AG09309 (cell line): Measurements from ENCODE around the gene KDM2B.

Source experiments
- DNase-seq: peaks from one replicate; pipeline ENCODE4 v3.0.0-alpha.2; 2010; ENCODE audit warnings: low read depth
- H3K4me3 ChIP-seq: 2 replicates; pipeline ENCODE4 v1.5.1; 2011; ENCODE audit warnings: mild to moderate bottlenecking, low read depth, low read length, moderate library complexity; ENCODE audit not compliant: control insufficient read depth
- TF ChIP-seq, protein P1 (sequence below): IDR thresholded peaks from 2 replicates; pipeline ENCODE4 v1.5.1; 2011; ENCODE audit warnings: mild to moderate bottlenecking, low read depth, low read length, inconsistent platforms; ENCODE audit not compliant: insufficient read depth, control insufficient read depth; ENCODE audit errors: missing control alignments

The KDM2B gene

DNA sequence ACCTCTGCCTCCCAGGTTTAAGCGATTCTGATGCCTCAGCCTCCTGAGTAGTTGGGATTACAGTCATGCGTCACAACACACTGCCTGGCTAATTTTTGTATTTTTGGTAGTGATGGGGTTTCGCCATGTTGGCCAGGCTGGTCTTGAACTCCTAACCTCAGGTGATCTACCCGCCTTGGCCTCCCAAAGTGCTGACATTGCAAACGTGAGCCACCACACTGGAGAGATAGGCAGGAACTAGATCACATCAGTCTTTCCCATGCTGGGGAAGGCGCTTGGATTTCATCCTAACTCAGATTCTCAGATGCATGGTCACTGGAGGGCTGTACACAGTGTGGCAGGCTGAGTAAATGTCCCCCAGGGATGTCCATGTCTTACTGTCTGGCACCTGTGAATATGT, 27.5 kb upstream of the KDM2B start:
- TF ChIP-seq, protein P1, sequence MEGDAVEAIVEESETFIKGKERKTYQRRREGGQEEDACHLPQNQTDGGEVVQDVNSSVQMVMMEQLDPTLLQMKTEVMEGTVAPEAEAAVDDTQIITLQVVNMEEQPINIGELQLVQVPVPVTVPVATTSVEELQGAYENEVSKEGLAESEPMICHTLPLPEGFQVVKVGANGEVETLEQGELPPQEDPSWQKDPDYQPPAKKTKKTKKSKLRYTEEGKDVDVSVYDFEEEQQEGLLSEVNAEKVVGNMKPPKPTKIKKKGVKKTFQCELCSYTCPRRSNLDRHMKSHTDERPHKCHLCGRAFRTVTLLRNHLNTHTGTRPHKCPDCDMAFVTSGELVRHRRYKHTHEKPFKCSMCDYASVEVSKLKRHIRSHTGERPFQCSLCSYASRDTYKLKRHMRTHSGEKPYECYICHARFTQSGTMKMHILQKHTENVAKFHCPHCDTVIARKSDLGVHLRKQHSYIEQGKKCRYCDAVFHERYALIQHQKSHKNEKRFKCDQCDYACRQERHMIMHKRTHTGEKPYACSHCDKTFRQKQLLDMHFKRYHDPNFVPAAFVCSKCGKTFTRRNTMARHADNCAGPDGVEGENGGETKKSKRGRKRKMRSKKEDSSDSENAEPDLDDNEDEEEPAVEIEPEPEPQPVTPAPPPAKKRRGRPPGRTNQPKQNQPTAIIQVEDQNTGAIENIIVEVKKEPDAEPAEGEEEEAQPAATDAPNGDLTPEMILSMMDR, result no peak
- DNase-seq, result no peak
- H3K4me3 ChIP-seq, result no peak overlapping the region

DNA sequence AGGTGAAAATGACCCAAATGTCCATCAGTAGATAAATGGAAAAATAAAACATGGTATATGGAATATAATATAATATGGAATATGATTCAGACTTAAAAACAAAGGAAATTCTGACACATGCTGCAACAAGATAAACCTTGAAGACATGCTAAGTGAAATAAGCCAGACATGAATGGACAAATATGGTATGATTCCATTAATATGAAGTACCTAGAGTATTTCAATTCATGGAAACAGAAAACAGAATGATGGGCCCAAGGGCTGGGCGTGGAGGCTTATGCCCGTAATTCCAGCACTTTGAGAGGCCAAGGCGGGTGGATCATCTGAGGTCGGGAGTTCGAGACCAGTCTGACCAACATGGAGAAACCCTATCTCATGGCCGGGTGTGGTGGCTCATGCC, 22.8 kb upstream of the KDM2B start:
- no peak for DNase-seq
- H3K4me3 ChIP-seq, result no peak overlapping the region
- TF ChIP-seq, protein P1, result no peak

DNA sequence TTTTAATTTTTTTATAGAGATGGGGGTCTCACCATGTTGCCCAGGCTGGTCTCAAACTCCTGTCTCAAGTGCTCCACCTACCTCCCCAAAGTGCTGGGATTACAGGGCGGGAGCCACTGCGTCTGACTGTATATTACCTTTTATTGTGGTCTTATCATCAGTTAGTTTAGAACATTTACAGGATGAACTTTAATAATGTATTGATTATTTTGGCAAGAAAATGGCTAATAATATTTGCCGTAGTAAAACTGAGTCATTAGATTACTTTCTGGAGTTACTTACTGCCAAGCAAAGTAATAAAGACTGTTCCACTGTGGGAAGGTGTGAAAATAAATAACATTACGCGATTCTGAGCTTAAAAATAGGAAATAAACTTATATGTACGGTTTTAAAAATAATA, 21.9 kb upstream of the KDM2B start:
- H3K4me3 ChIP-seq, result no peak overlapping the region
- TF ChIP-seq, protein P1, result no peak
- DNase-seq, result no peak

DNA sequence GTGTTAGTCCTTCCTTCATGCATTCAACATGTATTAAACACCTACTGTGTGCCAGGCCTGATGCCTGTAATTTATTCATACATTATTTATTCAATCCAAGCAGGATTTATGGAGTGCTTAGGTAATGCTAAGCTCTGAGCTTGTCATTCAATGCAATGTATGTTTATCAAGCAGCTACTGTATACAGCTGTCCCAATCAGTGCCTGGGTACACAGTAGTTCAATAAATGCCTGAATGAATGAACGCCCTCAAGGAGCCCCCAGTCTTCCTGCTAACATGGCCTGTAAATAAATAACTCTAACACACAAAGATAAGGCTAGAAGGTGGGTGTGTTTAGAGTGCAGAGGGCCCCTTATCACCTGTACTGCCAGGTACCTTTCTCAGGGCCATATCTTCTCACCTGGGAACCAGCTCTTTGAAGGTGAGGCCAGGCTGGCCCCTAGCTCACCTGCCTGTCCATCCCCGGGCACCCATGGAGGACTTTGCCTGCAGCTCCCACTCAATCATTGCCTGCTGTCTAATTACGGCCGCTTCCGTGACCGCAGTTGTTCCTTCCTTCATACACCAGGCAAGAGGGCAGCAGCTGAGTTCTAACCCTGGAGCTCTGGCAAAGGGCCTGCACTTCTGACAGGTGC, 20.0 kb upstream of the KDM2B start:
- no peak for DNase-seq

DNA sequence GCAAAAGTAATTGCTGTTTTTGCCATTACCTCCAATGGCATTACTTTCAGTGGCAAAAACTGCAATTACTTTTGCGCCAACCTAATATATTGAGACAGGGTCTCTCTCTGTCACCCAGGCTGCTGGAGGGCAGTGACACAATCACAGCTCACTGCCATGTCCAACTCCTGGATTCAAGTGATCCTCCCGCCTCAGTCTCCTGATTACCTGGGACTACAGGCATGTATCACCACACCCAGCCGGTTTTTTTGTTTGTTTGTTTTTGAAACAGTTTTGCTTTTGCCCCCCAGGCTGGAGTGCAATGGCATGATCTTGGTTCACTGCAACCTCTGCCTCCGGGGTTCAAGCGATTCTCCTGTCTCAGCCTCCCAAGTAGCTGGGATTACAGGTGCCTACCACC, 15.7 kb upstream of the KDM2B start:
- DNase-seq, result no peak
- TF ChIP-seq, protein P1, result no peak
- no peak overlapping the region for H3K4me3 ChIP-seq

More for the DNA sequence above, 20.0 kb upstream of the KDM2B start:
- TF ChIP-seq, protein P1, result no peak
- no peak overlapping the region for H3K4me3 ChIP-seq

DNA sequence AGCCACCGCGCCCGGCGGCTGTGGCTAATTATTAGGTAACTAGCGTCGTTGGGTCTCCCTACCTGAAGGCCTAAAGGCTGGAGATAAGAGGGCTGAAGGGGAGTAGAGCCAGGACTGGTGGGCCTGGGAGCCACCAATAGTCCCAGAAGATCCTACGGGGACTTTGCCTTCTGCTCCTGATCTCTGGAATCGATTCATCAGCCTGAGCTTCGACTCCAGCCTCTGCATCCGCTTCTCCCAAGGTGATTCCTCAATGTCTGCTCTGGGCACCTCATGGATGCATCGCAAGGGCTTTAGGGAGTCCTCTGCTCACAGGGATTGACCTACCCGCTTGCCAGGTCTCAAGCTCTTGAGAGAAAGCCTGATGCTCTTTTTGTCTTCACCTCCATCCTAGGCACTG, 14.7 kb upstream of the KDM2B start:
- no peak overlapping the region for H3K4me3 ChIP-seq
- TF ChIP-seq, protein P1, result no peak
- no peak for DNase-seq
